IPS-20b (cell line): ENCODE measurements around the gene MSI2.

Experiments used
- H3K27ac ChIP-seq: one replicate; pipeline ENCODE4 v1.5.1; 2013; ENCODE audit warnings: low read length
- H3K27me3 ChIP-seq: 2 replicates; pipeline ENCODE4 v1.6.1; 2013; ENCODE audit warnings: mild to moderate bottlenecking, low read length, inconsistent platforms; ENCODE audit not compliant: insufficient read depth
- H3K36me3 ChIP-seq: 2 replicates; pipeline ENCODE4 v1.6.1; 2013; ENCODE audit warnings: low read depth, mild to moderate bottlenecking, inconsistent platforms, low read length, moderate library complexity; ENCODE audit not compliant: insufficient read depth
- H3K4me1 ChIP-seq: 2 replicates; pipeline ENCODE4 v1.6.1; 2013; ENCODE audit warnings: mild to moderate bottlenecking, control low read depth, inconsistent platforms, low read length, moderate library complexity; ENCODE audit not compliant: insufficient read depth
- H3K4me3 ChIP-seq: 2 replicates; pipeline ENCODE4 v1.5.1; 2013; ENCODE audit warnings: mild to moderate bottlenecking, low read length, inconsistent platforms
- H3K9ac ChIP-seq: 2 replicates; pipeline ENCODE4 v1.6.1; 2013; ENCODE audit warnings: low read depth, mild to moderate bottlenecking, inconsistent platforms, low read length, moderate library complexity
- H3K9me3 ChIP-seq: 2 replicates; pipeline ENCODE4 v1.6.1; 2013; ENCODE audit warnings: mild to moderate bottlenecking, low read depth, low read length, inconsistent platforms; ENCODE audit not compliant: insufficient read depth

Gene MSI2

DNA sequence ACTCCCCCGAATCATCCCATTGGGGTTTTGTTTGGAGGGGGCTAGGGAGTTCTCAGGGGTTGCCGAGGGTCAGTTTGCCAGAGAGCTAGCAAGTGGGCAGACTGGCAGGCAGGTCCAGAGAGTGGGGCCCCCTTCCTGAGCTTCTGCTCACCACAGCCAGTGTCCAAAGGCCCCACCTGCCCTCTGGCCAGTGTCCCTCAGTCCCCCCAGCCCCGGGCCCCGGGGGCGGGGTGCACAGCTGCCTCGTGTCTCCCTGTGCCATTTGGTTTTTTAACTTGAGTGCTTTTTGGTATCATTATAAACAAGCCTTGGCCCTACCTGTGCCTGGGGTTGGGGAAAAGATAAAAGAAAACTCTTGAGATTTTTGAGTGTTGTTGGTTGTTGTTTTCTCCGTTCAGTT is 397.0 kb downstream of the MSI2 start:
- Histone ChIP-seq H3K36me3 (peaks cover 10% of the 10 kb centered on the region; the same call in 1 of the 2 replicates), H3K4me3 (no peak overlapping the region), H3K9ac (no peak overlapping the region), H3K9me3 (no peaks in the 10 kb centered on the region), H3K4me1 (peaks cover 21% of the 10 kb centered on the region), H3K27ac (no peak overlapping the region), H3K27me3 (no peaks in the 10 kb centered on the region)

DNA sequence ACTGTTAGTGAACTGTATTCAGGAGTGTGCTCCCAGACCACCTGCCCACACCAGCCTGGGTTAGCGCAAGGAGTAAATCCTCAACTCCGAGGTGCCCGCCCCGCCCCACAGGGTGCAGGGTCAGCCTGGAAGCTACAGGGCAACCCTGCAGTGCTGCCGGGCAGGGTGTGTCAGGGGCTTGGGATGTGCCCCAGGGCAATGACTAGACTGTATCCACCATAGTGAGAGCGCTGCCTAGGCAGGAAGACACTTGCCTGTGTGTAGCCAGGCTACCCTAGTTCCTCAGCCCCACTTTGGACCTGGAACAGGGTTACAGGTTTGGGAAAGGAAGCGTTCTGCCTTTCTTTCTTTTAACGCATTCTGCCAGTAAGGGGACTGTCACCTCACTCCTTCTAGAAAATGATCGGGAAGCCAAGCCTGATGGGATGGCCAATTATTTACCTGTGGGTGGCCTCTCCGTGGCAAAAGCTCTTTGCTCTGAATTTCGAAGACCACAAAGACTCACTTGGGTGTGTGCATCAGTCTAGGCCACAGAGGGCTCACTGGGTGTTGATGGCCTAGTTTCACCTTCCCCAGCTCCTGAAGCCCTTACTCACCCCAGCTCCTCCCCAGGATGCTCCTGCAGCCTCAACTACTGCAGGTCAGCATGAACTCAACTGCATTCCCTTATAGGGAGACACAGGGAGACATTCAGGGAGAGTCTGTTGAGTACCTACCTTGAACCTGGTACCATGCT is 397.9 kb downstream of the MSI2 start:
- Histone ChIP-seq H3K4me1 (peaks cover 18% of the 10 kb centered on the region), H3K27ac (no peak overlapping the region), H3K9me3 (no peaks in the 10 kb centered on the region), H3K4me3 (no peak overlapping the region), H3K36me3 (peaks cover 6% of the 10 kb centered on the region; the same call in 1 of the 2 replicates), H3K27me3 (no peaks in the 10 kb centered on the region), H3K9ac (no peak overlapping the region)

DNA sequence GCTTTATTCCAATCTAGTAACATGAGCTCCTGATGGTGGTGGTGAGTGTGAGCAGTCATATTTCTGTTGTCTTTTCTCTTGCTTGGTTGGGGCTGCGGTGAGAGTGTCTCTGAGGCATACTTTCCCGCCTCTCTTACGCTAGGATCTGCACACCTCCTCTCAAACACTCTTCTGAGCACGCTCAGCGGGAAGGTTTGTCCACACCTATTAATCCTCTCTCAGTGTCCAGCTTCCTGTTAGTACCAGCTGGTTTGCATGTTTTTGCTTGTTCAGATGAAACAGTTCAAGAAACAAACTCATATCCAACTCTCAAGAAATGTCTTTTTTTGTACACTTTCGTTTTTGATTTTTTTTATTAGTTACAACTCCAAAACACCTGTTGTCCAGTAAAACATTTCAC is 399.2 kb downstream of the MSI2 start:
- H3K36me3 ChIP-seq: peaks cover 6% of the 10 kb centered on the region; the same call in 1 of the 2 replicates

DNA sequence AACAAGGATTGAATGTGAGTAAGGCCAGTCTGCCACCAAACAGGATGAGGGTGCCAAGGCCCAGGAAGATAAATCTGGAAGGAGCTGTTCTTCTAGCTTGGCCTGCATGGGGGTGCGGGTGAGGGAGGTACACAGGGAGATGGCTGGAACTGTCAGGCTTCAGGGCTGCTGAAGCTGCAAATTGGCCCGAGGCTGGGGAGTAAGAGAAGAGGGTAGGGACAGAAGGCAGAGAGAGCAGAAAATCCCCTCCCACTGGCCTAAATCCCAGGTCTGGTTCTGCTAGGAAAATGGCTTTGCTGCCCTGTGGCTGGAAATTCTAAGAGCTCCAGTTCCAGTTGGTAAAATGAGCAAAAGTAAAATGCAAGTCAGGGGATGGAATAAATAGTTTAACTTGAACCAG is 400.9 kb downstream of the MSI2 start:
- no peaks in the 10 kb centered on the region for H3K9me3 ChIP-seq
- no peak overlapping the region for H3K4me3 ChIP-seq
- H3K27me3 ChIP-seq: no peaks in the 10 kb centered on the region
- no peak overlapping the region for H3K27ac ChIP-seq
- H3K4me1 ChIP-seq: peaks cover 20% of the 10 kb centered on the region; the same call in 1 of the 2 replicates
- peaks cover 6% of the 10 kb centered on the region; the same call in 1 of the 2 replicates for H3K36me3 ChIP-seq
- H3K9ac ChIP-seq: no peak overlapping the region

More for the DNA sequence above, 399.2 kb downstream of the MSI2 start:
- Histone ChIP-seq H3K27ac (no peak overlapping the region), H3K4me1 (peaks cover 11% of the 10 kb centered on the region; the same call in 1 of the 2 replicates), H3K9ac (no peak overlapping the region), H3K9me3 (no peaks in the 10 kb centered on the region), H3K27me3 (no peaks in the 10 kb centered on the region), H3K4me3 (no peak overlapping the region)

DNA sequence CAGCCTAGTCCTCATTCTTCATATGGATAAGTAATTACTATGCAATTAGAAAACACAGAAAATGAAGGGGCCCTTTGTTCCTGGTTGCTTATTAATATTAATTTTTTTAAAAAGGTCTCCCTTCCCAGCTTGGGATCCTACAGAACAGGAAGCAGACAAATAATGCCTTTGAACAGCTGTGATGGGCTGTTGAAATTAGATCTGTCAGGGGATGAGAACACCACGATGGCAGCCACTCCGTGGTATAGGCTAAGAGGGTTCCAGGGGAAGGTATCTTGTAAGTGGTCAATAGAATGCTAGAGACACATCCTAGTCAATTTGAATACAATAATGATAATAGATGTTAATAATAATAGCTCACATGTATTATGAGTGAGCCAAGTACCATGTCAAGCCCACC is 405.7 kb downstream of the MSI2 start:
- H3K9ac ChIP-seq: peak overlapping the region; percentile 62; the same call in 1 of the 2 replicates
- 0 out of 2 replicates have a peak, but pooled peaks cover under 1% of the 10 kb centered on the region for H3K36me3 ChIP-seq
- H3K4me1 ChIP-seq: peaks cover 48% of the 10 kb centered on the region; the same call in 1 of the 2 replicates
- H3K4me3 ChIP-seq: peak overlapping the region; percentile 73; the same call in 1 of the 2 replicates
- H3K27me3 ChIP-seq: no peaks in the 10 kb centered on the region
- H3K27ac ChIP-seq: no peak overlapping the region
- H3K9me3 ChIP-seq: no peaks in the 10 kb centered on the region

DNA sequence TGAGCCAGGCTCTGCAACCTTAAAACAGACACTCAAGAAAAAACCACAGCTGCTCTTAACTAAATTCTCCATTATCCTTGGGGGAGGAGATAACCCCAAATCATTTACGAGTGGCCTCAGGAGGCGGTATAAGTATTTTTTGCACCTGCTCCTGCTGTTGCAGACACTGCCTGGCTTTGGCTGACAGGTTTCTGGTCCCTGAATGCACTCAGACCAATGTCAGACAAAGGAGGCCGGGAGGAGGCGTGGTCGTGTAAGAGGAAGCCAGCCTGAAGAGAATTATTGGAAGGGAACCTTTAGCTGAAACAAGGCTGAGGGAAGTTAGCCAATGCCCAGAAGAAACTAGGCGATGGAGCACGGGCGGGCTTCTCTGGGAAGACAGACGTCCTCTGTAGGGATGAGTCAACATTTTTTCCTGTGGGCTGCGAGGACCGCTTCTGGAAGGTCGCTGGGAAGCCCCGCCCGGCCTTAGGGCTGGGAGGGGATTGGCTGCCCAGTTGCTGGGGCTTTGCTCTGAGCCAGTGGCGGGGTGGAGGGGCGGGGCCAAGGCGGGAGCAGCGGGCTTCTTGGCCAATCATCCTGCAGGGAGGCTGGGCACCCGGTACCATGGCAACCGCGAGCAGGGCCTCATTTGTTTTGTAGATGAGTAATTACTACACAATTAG is 406.5 kb downstream of the MSI2 start:
- Histone ChIP-seq H3K36me3 (no peaks in the 10 kb centered on the region), H3K9me3 (no peaks in the 10 kb centered on the region), H3K27ac (peak overlapping the region; percentile 60), H3K4me1 (peaks cover 48% of the 10 kb centered on the region; the same call in 1 of the 2 replicates), H3K27me3 (no peaks in the 10 kb centered on the region), H3K9ac (peak overlapping the region; percentile 62; the same call in 1 of the 2 replicates), H3K4me3 (peak overlapping the region; percentile 73)

DNA sequence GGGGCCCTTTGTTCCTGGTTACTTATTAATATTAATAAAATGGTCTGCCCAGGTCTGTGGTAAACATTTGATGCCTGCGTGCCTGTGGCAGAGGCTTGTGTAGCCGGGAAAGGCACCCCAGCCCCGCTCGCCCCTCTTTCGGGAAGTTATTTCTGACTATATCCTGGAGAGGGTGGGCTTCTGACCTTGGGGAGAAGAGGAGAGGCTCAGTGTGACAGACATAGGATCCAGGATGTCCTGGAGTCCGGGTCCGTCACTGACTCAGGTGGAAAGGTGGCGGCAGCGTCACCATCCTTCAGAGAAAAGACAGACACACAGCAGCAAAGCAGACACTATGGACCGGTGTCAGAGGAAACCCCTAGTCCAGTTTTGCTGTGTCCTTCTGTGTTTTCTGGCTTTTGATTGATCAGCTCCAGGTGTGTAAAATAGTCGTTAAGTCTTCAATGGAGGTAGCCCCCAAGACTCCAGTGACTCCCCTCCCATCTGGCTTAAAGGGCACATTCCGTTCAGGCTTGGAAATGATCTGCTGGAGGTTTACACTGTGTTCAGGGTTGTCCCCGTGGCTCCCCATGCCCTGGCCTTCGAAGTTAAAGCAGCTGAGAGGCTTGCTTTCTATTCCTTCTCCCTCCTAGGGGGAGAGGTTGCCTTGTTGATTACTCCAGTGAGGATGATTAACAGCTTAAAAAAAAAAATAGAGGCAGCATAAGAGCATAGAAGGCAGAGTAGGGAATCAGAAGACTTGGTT is 407.2 kb downstream of the MSI2 start:
- Histone ChIP-seq H3K36me3 (no peaks in the 10 kb centered on the region), H3K4me1 (peaks cover 48% of the 10 kb centered on the region; the same call in 1 of the 2 replicates), H3K27ac (peak overlapping the region; percentile 48), H3K27me3 (no peaks in the 10 kb centered on the region), H3K9ac (peak overlapping the region; percentile 27; the same call in 1 of the 2 replicates), H3K4me3 (peak overlapping the region; percentile 73; the same call in 1 of the 2 replicates), H3K9me3 (no peaks in the 10 kb centered on the region)

DNA sequence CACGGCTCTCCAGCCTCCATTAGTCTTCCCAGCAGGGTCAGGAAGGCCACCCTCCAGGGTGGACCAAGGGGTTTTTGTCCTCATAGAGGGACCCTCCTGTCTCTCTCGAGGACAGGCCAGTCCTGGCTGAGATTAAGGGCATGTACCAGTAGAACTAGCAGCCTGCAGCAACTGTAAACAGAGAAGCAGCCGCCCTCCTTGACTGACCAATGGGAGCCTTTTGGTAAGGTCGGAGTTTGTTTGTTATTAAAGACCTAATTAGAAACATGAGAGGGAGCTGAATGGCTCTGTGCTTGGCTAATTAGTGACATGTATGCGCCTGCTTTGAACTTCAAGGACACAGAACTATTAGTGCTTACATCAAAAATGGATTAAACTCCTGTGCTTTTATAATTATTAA is 408.8 kb downstream of the MSI2 start:
- no peaks in the 10 kb centered on the region for H3K9me3 ChIP-seq
- no peak overlapping the region for H3K4me3 ChIP-seq
- no peak overlapping the region for H3K27ac ChIP-seq
- peaks cover 47% of the 10 kb centered on the region; the same call in 1 of the 2 replicates for H3K4me1 ChIP-seq
- H3K9ac ChIP-seq: no peak overlapping the region
- no peaks in the 10 kb centered on the region for H3K27me3 ChIP-seq
- H3K36me3 ChIP-seq: no peaks in the 10 kb centered on the region

DNA sequence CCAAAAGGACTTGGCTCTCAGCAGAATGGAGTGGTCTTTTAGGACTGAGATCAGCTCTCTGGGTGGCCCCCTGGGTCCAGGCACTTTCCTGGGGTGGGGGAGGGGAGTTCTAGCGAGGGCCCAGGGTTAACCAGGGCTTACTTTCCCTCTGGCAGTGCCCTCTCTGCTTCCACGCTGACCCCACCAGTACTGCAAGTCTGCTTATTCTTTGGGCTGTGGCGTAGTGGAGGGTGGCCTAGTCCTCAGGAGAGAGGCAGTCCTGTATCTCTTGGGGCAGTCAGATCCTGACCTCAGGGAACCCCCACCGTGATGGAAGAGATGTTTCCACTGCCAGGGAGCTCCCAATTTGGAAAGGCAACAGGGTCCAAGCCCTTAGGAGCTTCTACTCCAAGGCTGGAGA is 409.4 kb downstream of the MSI2 start:
- no peaks in the 10 kb centered on the region for H3K36me3 ChIP-seq
- H3K9ac ChIP-seq: no peak overlapping the region
- H3K27ac ChIP-seq: no peak overlapping the region
- no peak overlapping the region for H3K4me3 ChIP-seq
- no peaks in the 10 kb centered on the region for H3K9me3 ChIP-seq
- H3K4me1 ChIP-seq: peaks cover 41% of the 10 kb centered on the region; the same call in 1 of the 2 replicates
- no peaks in the 10 kb centered on the region for H3K27me3 ChIP-seq

DNA sequence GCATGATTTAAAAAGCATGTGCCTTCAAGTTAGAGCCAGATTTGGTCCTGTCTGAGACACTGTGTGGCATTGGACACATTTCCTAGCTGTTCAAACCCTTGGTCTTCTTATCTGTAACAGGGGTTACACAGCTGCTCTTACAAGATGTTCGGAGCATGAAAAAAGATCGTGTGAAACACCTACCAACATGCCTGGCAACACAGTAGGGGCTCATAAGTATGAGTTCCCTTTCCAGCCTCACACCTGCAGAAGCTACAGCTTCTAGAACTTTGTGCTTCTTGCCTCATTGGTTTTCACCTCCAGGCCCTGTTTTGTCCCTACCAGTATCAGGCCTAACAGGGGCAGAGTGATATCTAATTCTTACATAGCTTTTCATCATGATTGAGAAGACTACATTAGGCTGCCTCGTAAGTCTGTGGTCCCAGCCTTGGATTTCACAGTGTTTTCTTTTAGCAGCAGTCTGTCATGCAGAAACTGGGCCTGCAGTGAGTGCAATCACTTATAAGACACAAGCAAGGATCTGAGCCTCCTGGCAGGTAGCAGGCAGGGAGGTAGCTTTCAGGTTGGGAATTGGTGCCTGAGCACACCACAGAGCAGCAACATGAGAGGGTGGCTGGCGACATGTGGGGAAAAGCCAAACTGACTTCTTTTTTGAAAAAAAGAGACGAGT is 410.0 kb downstream of the MSI2 start:
- Histone ChIP-seq H3K9me3 (no peaks in the 10 kb centered on the region), H3K9ac (no peak overlapping the region), H3K4me3 (no peak overlapping the region), H3K4me1 (peaks cover 36% of the 10 kb centered on the region; the same call in 1 of the 2 replicates), H3K36me3 (no peaks in the 10 kb centered on the region), H3K27me3 (no peaks in the 10 kb centered on the region), H3K27ac (no peak overlapping the region)

DNA sequence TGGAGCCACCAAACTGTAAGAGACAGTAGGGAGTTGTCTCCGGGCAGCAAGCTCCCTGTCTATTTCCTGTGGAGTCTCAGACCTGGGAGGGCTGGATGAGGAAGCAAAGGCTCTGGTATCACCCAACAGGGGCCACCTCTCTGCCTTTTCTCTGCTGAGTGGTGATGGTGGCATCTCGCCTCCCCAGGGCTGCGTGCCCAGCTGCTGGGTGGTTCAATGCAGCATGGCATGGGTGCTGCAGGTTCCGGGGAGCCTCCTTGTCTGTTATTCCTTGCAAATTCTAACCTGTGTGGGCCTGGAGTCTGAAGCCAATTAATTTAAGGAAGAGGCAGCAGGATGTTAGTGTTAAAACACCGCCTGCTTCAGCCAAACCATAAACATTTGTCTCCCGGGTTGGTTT is 410.6 kb downstream of the MSI2 start:
- H3K9ac ChIP-seq: no peak overlapping the region
- peaks cover 30% of the 10 kb centered on the region; the same call in 1 of the 2 replicates for H3K4me1 ChIP-seq
- no peaks in the 10 kb centered on the region for H3K9me3 ChIP-seq
- H3K4me3 ChIP-seq: no peak overlapping the region
- H3K27ac ChIP-seq: no peak overlapping the region
- H3K36me3 ChIP-seq: no peaks in the 10 kb centered on the region
- H3K27me3 ChIP-seq: no peaks in the 10 kb centered on the region
